Neural cell (in vitro differentiated cells): Measurements from ENCODE around the gene NCAPH2. TPM values are rescaled to one million over a fixed set of nuclear protein-coding genes. Genes with fewer than 3 reads are reported as not detected.

ENCODE experiments used
- H2AFZ ChIP-seq: fragments of 200-600, 300-800 bp; sonication (generic), shearing (Covaris generic); 2 replicates; pipeline ENCODE4 v1.6.0; 2014; ENCODE audit warnings: low read depth, mild to moderate bottlenecking, antibody characterized with exemption, low read length, moderate library complexity
- H3F3A ChIP-seq: fragments of 200-600 bp; shearing (Covaris generic); 2 replicates; pipeline ENCODE4 v1.6.1; 2016; ENCODE audit warnings: mild to moderate bottlenecking, moderate library complexity, mixed read lengths, antibody characterized with exemption, low read length; ENCODE audit not compliant: insufficient read depth, poor library complexity, severe bottlenecking
- H3K27ac ChIP-seq: fragments of 200-600, 300-800 bp; sonication (generic), shearing (Covaris generic); 2 replicates; pipeline ENCODE4 v1.5.1; 2014; ENCODE audit warnings: mild to moderate bottlenecking, low read length, moderate library complexity
- H3K27me3 ChIP-seq: fragments of 300-800, 200-600 bp; sonication (generic), shearing (Covaris generic); 2 replicates; pipeline ENCODE4 v1.6.0; 2014; ENCODE audit warnings: mild to moderate bottlenecking, low read depth, low read length, moderate library complexity; ENCODE audit not compliant: insufficient read depth
- H3K36me3 ChIP-seq: fragments of 300-800, 200-600 bp; sonication (generic), shearing (Covaris generic); 2 replicates; pipeline ENCODE4 v1.5.1; 2014; ENCODE audit warnings: mild to moderate bottlenecking, antibody characterized with exemption, low read length, moderate library complexity; ENCODE audit not compliant: insufficient read depth
- H3K4me2 ChIP-seq: fragments of 300-800, 200-600 bp; sonication (generic), shearing (Covaris generic); 2 replicates; pipeline ENCODE4 v1.6.0; 2014; ENCODE audit warnings: mild to moderate bottlenecking, low read length
- H3K4me3 ChIP-seq: fragments of 300-800, 200-600 bp; sonication (generic), shearing (Covaris generic); 2 replicates; pipeline ENCODE4 v1.5.1; 2014; ENCODE audit warnings: mild to moderate bottlenecking, low read length, moderate library complexity
- H3K79me2 ChIP-seq: fragments of 200-600 bp; shearing (Covaris generic); replicated peaks from 2 replicates; pipeline ENCODE4 v1.6.0; 2014; ENCODE audit warnings: mild to moderate bottlenecking, low read length, moderate library complexity; ENCODE audit not compliant: insufficient read depth
- H3K9ac ChIP-seq: fragments of 300-800, 200-600 bp; sonication (generic), shearing (Covaris generic); 2 replicates; pipeline ENCODE4 v1.6.1; 2016; ENCODE audit warnings: mild to moderate bottlenecking, low read length, mixed read lengths
- H3K9me2 ChIP-seq: fragments of 200-600 bp; shearing (Covaris generic); 2 replicates; pipeline ENCODE4 v1.6.1; 2016; ENCODE audit warnings: mild to moderate bottlenecking, low read length, mixed read lengths; ENCODE audit not compliant: insufficient read depth
- H3K9me3 ChIP-seq: fragments of 200-600, 300-800 bp; sonication (generic), shearing (Covaris generic); 2 replicates; pipeline ENCODE4 v1.6.1; 2016; ENCODE audit warnings: mild to moderate bottlenecking, mixed run types, low read length, moderate library complexity, mixed read lengths
- H4K20me1 ChIP-seq: fragments of 200-600 bp; shearing (Covaris generic); 2 replicates; pipeline ENCODE4 v1.6.1; 2016; ENCODE audit warnings: mild to moderate bottlenecking, mixed run types; ENCODE audit not compliant: insufficient read depth
- CTCF ChIP-seq: fragments of 450-650 bp; IDR thresholded peaks from 2 replicates; pipeline ENCODE4 v1.5.1; 2014; ENCODE audit warnings: antibody characterized with exemption, mild to moderate bottlenecking, moderate library complexity; ENCODE audit not compliant: poor library complexity, severe bottlenecking
- EP300 ChIP-seq: fragments of 450-650 bp; conservative IDR thresholded peaks from 2 replicates; pipeline ENCODE4 v1.6.1; 2014; ENCODE audit warnings: antibody characterized with exemption, mild to moderate bottlenecking, moderate library complexity; ENCODE audit not compliant: poor library complexity, severe bottlenecking
- EZH2 ChIP-seq: fragments of 200-600, 300-800 bp; shearing (Covaris generic), sonication (generic); IDR thresholded peaks from 2 replicates; pipeline ENCODE4 v1.6.1; 2014; ENCODE audit warnings: antibody characterized with exemption, low read length, borderline replicate concordance, mild to moderate bottlenecking; ENCODE audit not compliant: insufficient read depth, poor library complexity, severe bottlenecking
- MXI1 ChIP-seq: fragments of 450-650 bp; conservative IDR thresholded peaks from 2 replicates; pipeline ENCODE4 v1.6.1; 2014; ENCODE audit warnings: antibody characterized with exemption, mild to moderate bottlenecking; ENCODE audit not compliant: poor library complexity, severe bottlenecking
- POLR2AphosphoS5 ChIP-seq: IDR thresholded peaks from 2 replicates; pipeline ENCODE4 v1.6.1; 2012
- RAD21 ChIP-seq: fragments of 450-650 bp; conservative IDR thresholded peaks from 2 replicates; pipeline ENCODE4 v1.6.1; 2014; ENCODE audit warnings: antibody characterized with exemption, mild to moderate bottlenecking, moderate library complexity
- REST ChIP-seq: IDR thresholded peaks from 2 replicates; pipeline ENCODE4 v1.6.1; 2012; ENCODE audit warnings: borderline replicate concordance
- SMC3 ChIP-seq: fragments of 450-650 bp; conservative IDR thresholded peaks from 2 replicates; pipeline ENCODE4 v1.6.1; 2014; ENCODE audit warnings: antibody characterized with exemption, mild to moderate bottlenecking, moderate library complexity; ENCODE audit not compliant: poor library complexity
- TAF1 ChIP-seq: IDR thresholded peaks from 2 replicates; pipeline ENCODE4 v1.6.1; 2012; ENCODE audit warnings: low read depth
- polyA plus RNA-seq: library from polyadenylated mRNA; depleted of rRNA; stranded (reverse); fragments of >200 nt; gene quantifications from 2 replicates; pipeline ENCODE4 v1.2.3, GENCODE V29; 2014

The NCAPH2 gene
- polyA plus RNA-seq, 1 donor from 2014 or later, result 81.1 TPM

- Histone ChIP-seq H4K20me1 (no peaks in the 10 kb centered on the region), H3K9me3 (no peaks in the 10 kb centered on the region), H3K9ac (peak overlapping the region; percentile 86), H3K27ac (no peak overlapping the region), H3K79me2 (peaks cover 30% of the 10 kb centered on the region), H3K36me3 (no peaks in the 10 kb centered on the region), H3K4me2 (no peak overlapping the region), H3K27me3 (no peaks in the 10 kb centered on the region), H3K9me2 (no peaks in the 10 kb centered on the region), H2AFZ (no peak overlapping the region), H3F3A (no peaks in the 10 kb centered on the region), H3K4me3 (peak overlapping the region; percentile 94)
- no peak for TF ChIP-seq REST
- TF ChIP-seq EP300, result no peak
- TF ChIP-seq CTCF, result no peak
- no peak for TF ChIP-seq POLR2AphosphoS5
- TF ChIP-seq MXI1, result no peak
- TF ChIP-seq SMC3, result no peak
- TF ChIP-seq RAD21, result no peak
- no peak for TF ChIP-seq TAF1
Observed at GRCh38 chr22:50505776-50506610, 2.0 kb upstream of the NCAPH2 start.

GRCh38 chr22:50506611-50507420 lies 1.2 kb upstream of the NCAPH2 start:
- H3K4me3 ChIP-seq, result peak overlapping the region; percentile 94
- TF ChIP-seq RAD21, result no peak
- no peak for TF ChIP-seq SMC3
- TF ChIP-seq TAF1, result no peak
- TF ChIP-seq POLR2AphosphoS5, result no peak
- no peak for TF ChIP-seq EZH2
- TF ChIP-seq MXI1, result no peak
- TF ChIP-seq EP300, result no peak
- no peak for TF ChIP-seq REST
- no peak for TF ChIP-seq CTCF
- H4K20me1 ChIP-seq, result no peaks in the 10 kb centered on the region
- H3K36me3 ChIP-seq, result no peaks in the 10 kb centered on the region
- no peaks in the 10 kb centered on the region for H3K9me2 ChIP-seq
- H3K79me2 ChIP-seq, result peaks cover 30% of the 10 kb centered on the region
- no peaks in the 10 kb centered on the region for H3K9me3 ChIP-seq
- no peaks in the 10 kb centered on the region for H3K27me3 ChIP-seq
- peak overlapping the region; percentile 73 for H3K4me2 ChIP-seq
- no peaks in the 10 kb centered on the region for H3F3A ChIP-seq
- peak overlapping the region; percentile 65 for H3K27ac ChIP-seq
- H2AFZ ChIP-seq, result peak overlapping the region; percentile 27
- H3K9ac ChIP-seq, result peak overlapping the region; percentile 86
